ENCODE measurements around the gene CAP2.

GRCh38 chr6:17431581-17431980 lies 38.2 kb downstream of the CAP2 start:
- TF ChIP-seq CTCF (conservative IDR thresholded peaks at IDR 0.05) (no peak), ZFX (IDR thresholded peaks at IDR 0.05) (no peak)
